Heart right ventricle (tissue), 16 donors: ENCODE results near the gene KRTAP6-3. TPM values are rescaled to one million over a fixed set of nuclear protein-coding genes. Genes with fewer than 3 reads are reported as not detected.

Experiments used
- ATAC-seq, 8 donors: fragments of 200-7000 bp; cut with Tn5 transposase; one replicate each; pipeline ENCODE4 v1.9.1; 2020; ENCODE audit warnings: mild to moderate bottlenecking in 8 of 8, moderate library complexity in 8 of 8, moderate number of reproducible peaks in 1 of 8
- DNase-seq, 2 donors: peaks; one replicate each; pipeline ENCODE4 v3.0.0-alpha.2; 2020
- H3K27ac ChIP-seq, 10 donors: fragments of 200-600 bp; sonication (generic) in 2 of 10; one replicate each; pipeline versions ENCODE4 v1.5.0 to v1.8.0; 2020 to 2022; ENCODE audit warnings: mild to moderate bottlenecking in 3 of 10
- H3K27me3 ChIP-seq, 7 donors: fragments of 200-600 bp; one replicate each; pipeline ENCODE4 v1.8.0; 2021 to 2022; ENCODE audit warnings: mild to moderate bottlenecking in 2 of 7
- H3K36me3 ChIP-seq, 9 donors: fragments of 200-600 bp; sonication (generic) in 1 of 9; one replicate each; pipeline versions ENCODE4 v1.5.0 to v1.8.0; 2020 to 2022; ENCODE audit warnings: mild to moderate bottlenecking in 2 of 9
- H3K4me1 ChIP-seq, 9 donors: fragments of 200-600 bp; sonication (generic) in 1 of 9; one replicate each; pipeline versions ENCODE4 v1.5.0 to v1.8.0; 2020 to 2022; ENCODE audit warnings: mild to moderate bottlenecking in 4 of 9
- H3K4me3 ChIP-seq, 10 donors: fragments of 200-600 bp; sonication (generic) in 2 of 10; one replicate each; pipeline versions ENCODE4 v1.5.0 to v1.8.0; 2020 to 2022; ENCODE audit warnings: mild to moderate bottlenecking in 7 of 10, moderate library complexity in 2 of 10
- H3K9me3 ChIP-seq, 11 donors: fragments of 200-600 bp in 10 of 11; sonication (generic) in 2 of 11; one replicate each; pipeline versions ENCODE4 v1.5.0 to v1.8.0; 2013 to 2022; ENCODE audit warnings: mild to moderate bottlenecking in 2 of 11, control low read depth in 1 of 11, moderate library complexity in 1 of 11
- CTCF ChIP-seq, 9 donors: fragments of 200-600 bp; sonication (generic) in 2 of 9; IDR thresholded peaks; one replicate each; pipeline versions ENCODE4 v1.5.0 to v1.8.0; 2021 to 2022; ENCODE audit warnings: antibody characterized with exemption in 9 of 9, mild to moderate bottlenecking in 5 of 9, moderate library complexity in 1 of 9
- WGBS, 2 donors: extraction: QIAGEN DNeasy Blood & Tissue Kit; methylation state at CpG; one replicate each; pipeline ENCODE4 v1.1.7; 2013; ENCODE audit warnings: inconsistent platforms in 1 of 2; 5-methylcytosine and 5-hydroxymethylcytosine counted together
- intact Hi-C, 10 donors: fragments of 100-400 bp; cut with DNase I; formaldehyde crosslinking; loops; one replicate each; pipeline versions ENCODE4 v1.11.1 to v1.14.2; 2022
- polyA plus RNA-seq, 2 donors: library from polyadenylated mRNA; stranded (reverse); fragments of 200-250 nt; gene quantifications; one replicate each; pipeline ENCODE4 v1.2.3, GENCODE V29; 2013
- total RNA-seq, 10 donors: library from RNA; stranded (reverse); fragmentation: NEBNext Ultra II Directional in 3 of 10; extraction: Animal tissue kit (Norgen Biotek cat#: 25700) in 3 of 10; gene quantifications; one replicate each; pipeline versions ENCODE4 v1.2.1 to v1.2.4, GENCODE V29; 2021 to 2023
- donor health status: Arrhythmogenic right ventricular cardiomyopathy.
- donor health status: ischemic (EF 13 %, LVEDD 7.1; RV severe dilation, severe dysfunction).
- donor health status: healthy with polysubstance abuse.
- donor health status: DM: no; HTN: yes; CAD: no.
- donor health status: DM: no; HTN: no; CAD: no.
- donor health status: ischemic (EF 25% LVEDD 6.9; RV normal size, moderate dysfunction).
- donor health status: ischemic (EF 25% LVEDD 5.7; RV mildly dilated, moderate dysfunction).
- donor health status: healthy.
- donor health status: DM: yes; HTN: yes; CAD: no.
- donor health status: Ischemic cardiomyopathy.
- donor health status: ischemic (EF 35%, LVEDD 5.7; RV mildly dilated, moderate dysfunction).
- donor health status: nonischemic (EF 11% LVEDD 7.7; RV severe dilation, severe dysfunction).
- donor health status: DM: yes; HTN: yes; CAD: no.
- donor health status: PGD.
- donor health status: ischemic (EF 29% LVEDD 5.4; RV normal size, mild dysfunction).
- donor health status: nonischemic (EF 23%, LVEDD 6.1; RV moderate dilation, normal function).

KRTAP6-3 gene
- total and polyA plus RNA-seq, 12 donors, result not detected

- 78 to 88% methylated on average over 3 of the region's 3 CpGs for WGBS, 2 donors
- Histone ChIP-seq H3K27ac (no peak within 1 kb of the TSS), H3K4me1 (no peaks in the 10 kb centered on the region), H3K9me3 (peaks cover 0 to 11% (median 0%) of the 10 kb centered on the region in 11 donors), H3K27me3 (no peaks in the 10 kb centered on the region), H3K4me3 (no peak within 1 kb of the TSS), H3K36me3 (no peaks in the 10 kb centered on the region)
- ATAC-seq (no peak), DNase-seq (no peak)
- intact Hi-C loops, result no loop called here
- no peak for TF ChIP-seq CTCF (IDR thresholded peaks at IDR 0.05)
These were observed 28.3 kb downstream of the KRTAP6-3 start, which contains the start of gene KRTAP20-4 for GRCh38 chr21:30620522-30620921. KRTAP20-4 (plus strand) TSS chr21:30620627.

GRCh38 chr21:30623362-30623761 lies 31.1 kb downstream of the KRTAP6-3 start:
- intact Hi-C loops, result no loop called here
- no peak for ATAC-seq
- no peak for DNase-seq
- H3K36me3 ChIP-seq, result no peaks in the 10 kb centered on the region
- no peaks in the 10 kb centered on the region for H3K27me3 ChIP-seq
- H3K4me3 ChIP-seq, result no peak overlapping the region
- H3K9me3 ChIP-seq, result peaks cover 0 to 11% (median 0%) of the 10 kb centered on the region in 11 donors
- H3K27ac ChIP-seq, result no peak overlapping the region
- 86 to 90% methylated on average over 3 of the region's 3 CpGs for WGBS, 2 donors
- H3K4me1 ChIP-seq, result no peaks in the 10 kb centered on the region
- no peak for TF ChIP-seq CTCF (IDR thresholded peaks at IDR 0.05)

GRCh38 chr21:30625449-30626165 lies 33.4 kb downstream of the KRTAP6-3 start:
- H3K27me3 ChIP-seq, result no peaks in the 10 kb centered on the region
- H3K4me3 ChIP-seq, result no peak overlapping the region
- TF ChIP-seq CTCF (IDR thresholded peaks at IDR 0.05), result no peak
- WGBS, 2 donors, result 70 to 78% methylated on average over 4 of the region's 4 CpGs
- ATAC-seq (no peak), DNase-seq (no peak)
- no peaks in the 10 kb centered on the region for H3K36me3 ChIP-seq
- H3K27ac ChIP-seq, result no peak overlapping the region
- H3K9me3 ChIP-seq, result peaks cover 0 to 11% (median 0%) of the 10 kb centered on the region in 11 donors
- intact Hi-C loops, result no loop called here
- no peaks in the 10 kb centered on the region for H3K4me1 ChIP-seq

- 80 to 85% methylated on average over 4 of the region's 4 CpGs for WGBS, 2 donors
These were observed 35.9 kb downstream of the KRTAP6-3 start for GRCh38 chr21:30628109-30628508.

More at GRCh38 chr21:30628109-30628508, 35.9 kb downstream of the KRTAP6-3 start:
- DNase-seq, result no peak
- no peak for ATAC-seq
- TF ChIP-seq CTCF (IDR thresholded peaks at IDR 0.05), result no peak
- Histone ChIP-seq H3K9me3 (peaks cover 0 to 11% (median 0%) of the 10 kb centered on the region in 11 donors), H3K27me3 (no peaks in the 10 kb centered on the region), H3K4me3 (no peak overlapping the region), H3K27ac (no peak overlapping the region), H3K4me1 (no peaks in the 10 kb centered on the region), H3K36me3 (no peaks in the 10 kb centered on the region)
- intact Hi-C loops, result no loop called here
